ENCODE results near the gene TPD52L1.

DNA sequence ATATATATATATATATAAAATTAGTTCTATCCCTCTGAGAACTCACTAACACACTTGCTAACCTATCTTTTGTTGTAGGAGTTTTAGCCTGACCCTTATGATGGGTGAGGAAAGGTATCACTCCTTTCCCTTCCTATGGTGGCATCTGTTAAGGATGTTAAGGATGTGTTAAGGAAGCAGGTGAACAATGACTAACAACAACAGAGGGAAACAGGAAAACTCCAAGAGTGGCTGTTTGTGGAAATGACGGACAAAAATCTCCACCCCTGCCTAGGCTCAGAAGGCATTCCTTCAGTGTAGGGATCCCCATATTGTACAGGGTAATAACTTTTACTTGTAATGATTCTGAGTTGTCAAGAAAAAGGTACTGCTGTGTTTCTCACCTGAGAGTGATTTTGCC lies 8.8 kb upstream of the TPD52L1 start:
- TF ChIP-seq, protein P1, sequence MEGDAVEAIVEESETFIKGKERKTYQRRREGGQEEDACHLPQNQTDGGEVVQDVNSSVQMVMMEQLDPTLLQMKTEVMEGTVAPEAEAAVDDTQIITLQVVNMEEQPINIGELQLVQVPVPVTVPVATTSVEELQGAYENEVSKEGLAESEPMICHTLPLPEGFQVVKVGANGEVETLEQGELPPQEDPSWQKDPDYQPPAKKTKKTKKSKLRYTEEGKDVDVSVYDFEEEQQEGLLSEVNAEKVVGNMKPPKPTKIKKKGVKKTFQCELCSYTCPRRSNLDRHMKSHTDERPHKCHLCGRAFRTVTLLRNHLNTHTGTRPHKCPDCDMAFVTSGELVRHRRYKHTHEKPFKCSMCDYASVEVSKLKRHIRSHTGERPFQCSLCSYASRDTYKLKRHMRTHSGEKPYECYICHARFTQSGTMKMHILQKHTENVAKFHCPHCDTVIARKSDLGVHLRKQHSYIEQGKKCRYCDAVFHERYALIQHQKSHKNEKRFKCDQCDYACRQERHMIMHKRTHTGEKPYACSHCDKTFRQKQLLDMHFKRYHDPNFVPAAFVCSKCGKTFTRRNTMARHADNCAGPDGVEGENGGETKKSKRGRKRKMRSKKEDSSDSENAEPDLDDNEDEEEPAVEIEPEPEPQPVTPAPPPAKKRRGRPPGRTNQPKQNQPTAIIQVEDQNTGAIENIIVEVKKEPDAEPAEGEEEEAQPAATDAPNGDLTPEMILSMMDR (conservative IDR thresholded peaks at IDR 0.05; ENCODE audit: low read depth in 2 of 2) = no peak
- TF ChIP-seq EZH2 (IDR thresholded peaks at IDR 0.05; ENCODE audit: low read depth, unreplicated experiment) = no peak
- TF ChIP-seq CREB1 (CRISPR knock-in tag; IDR thresholded peaks at IDR 0.05; ENCODE audit: low read depth) = no peak
- no peak for TF ChIP-seq STAT1 (IDR thresholded peaks at IDR 0.05; ENCODE audit: unreplicated experiment)
- no peak for TF ChIP-seq EZH2phosphoT487 (IDR thresholded peaks at IDR 0.05; ENCODE audit: unreplicated experiment)
- TF ChIP-seq, protein P2, sequence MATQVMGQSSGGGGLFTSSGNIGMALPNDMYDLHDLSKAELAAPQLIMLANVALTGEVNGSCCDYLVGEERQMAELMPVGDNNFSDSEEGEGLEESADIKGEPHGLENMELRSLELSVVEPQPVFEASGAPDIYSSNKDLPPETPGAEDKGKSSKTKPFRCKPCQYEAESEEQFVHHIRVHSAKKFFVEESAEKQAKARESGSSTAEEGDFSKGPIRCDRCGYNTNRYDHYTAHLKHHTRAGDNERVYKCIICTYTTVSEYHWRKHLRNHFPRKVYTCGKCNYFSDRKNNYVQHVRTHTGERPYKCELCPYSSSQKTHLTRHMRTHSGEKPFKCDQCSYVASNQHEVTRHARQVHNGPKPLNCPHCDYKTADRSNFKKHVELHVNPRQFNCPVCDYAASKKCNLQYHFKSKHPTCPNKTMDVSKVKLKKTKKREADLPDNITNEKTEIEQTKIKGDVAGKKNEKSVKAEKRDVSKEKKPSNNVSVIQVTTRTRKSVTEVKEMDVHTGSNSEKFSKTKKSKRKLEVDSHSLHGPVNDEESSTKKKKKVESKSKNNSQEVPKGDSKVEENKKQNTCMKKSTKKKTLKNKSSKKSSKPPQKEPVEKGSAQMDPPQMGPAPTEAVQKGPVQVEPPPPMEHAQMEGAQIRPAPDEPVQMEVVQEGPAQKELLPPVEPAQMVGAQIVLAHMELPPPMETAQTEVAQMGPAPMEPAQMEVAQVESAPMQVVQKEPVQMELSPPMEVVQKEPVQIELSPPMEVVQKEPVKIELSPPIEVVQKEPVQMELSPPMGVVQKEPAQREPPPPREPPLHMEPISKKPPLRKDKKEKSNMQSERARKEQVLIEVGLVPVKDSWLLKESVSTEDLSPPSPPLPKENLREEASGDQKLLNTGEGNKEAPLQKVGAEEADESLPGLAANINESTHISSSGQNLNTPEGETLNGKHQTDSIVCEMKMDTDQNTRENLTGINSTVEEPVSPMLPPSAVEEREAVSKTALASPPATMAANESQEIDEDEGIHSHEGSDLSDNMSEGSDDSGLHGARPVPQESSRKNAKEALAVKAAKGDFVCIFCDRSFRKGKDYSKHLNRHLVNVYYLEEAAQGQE (IDR thresholded peaks at IDR 0.05; ENCODE audit: unreplicated experiment) = no peak
- TF ChIP-seq POLR2AphosphoS5 (IDR thresholded peaks at IDR 0.05; ENCODE audit: low read depth) = no peak
- no peak for TF ChIP-seq JUNB (IDR thresholded peaks at IDR 0.05; ENCODE audit: unreplicated experiment)

Measured in GM23338 (cell line).